ENCODE data around the gene TEX50. TPM values are rescaled to one million over a fixed set of nuclear protein-coding genes. Genes with fewer than 3 reads are reported as not detected.

The TEX50 gene
- polyA plus RNA-seq, 1 experiment: not detected

Other genes with a start within 250 kb of the TEX50 start
- gene PRDX6, start 158.0 kb upstream of the TEX50 start, polyA plus RNA-seq (2011; rRNA removed): 545 and 556 TPM in 2 replicates
- gene SLC9C2, start 32.3 kb upstream of the TEX50 start, polyA plus RNA-seq (2011; rRNA removed): not detected in 2 replicates
- 0.17 and 0.29 TPM in 2 replicates for gene ANKRD45, start 34.5 kb downstream of the TEX50 start, polyA plus RNA-seq (2011; rRNA removed)
- gene KLHL20, start 79.6 kb downstream of the TEX50 start, polyA plus RNA-seq (2011; rRNA removed): 17.6 and 19.7 TPM in 2 replicates
- 20.2 and 25.1 TPM in 2 replicates for gene DARS2, start 189.3 kb downstream of the TEX50 start, polyA plus RNA-seq (2011; rRNA removed)
- 5.8 and 8.7 TPM in 2 replicates for gene CENPL, start 189.5 kb downstream of the TEX50 start, polyA plus RNA-seq (2011; rRNA removed)
- gene GAS5, start 232.7 kb downstream of the TEX50 start, polyA plus RNA-seq (2011; rRNA removed): 976 and 1,191 TPM in 2 replicates
- gene ZBTB37, start 233.0 kb downstream of the TEX50 start, polyA plus RNA-seq (2011; rRNA removed): 2.4 and 2.8 TPM in 2 replicates